SK-N-DZ (cell line): ENCODE measurements around the gene DCUN1D3.
A peak's percentile ranks its signal among the peaks of the same experiment; 100 is the strongest.

Experiments used
- DNase-seq: peaks from one replicate; pipeline ENCODE4 v3.0.0-alpha.2; 2015; ENCODE audit warnings: low spot score

DCUN1D3 gene

GRCh38 chr16:20889625-20890275 lies 10.4 kb downstream of the DCUN1D3 start:
- DNase-seq: no peak

GRCh38 chr16:20887207-20887606 lies 13.0 kb downstream of the DCUN1D3 start:
- no peak for DNase-seq

- no peak for DNase-seq
Measured at GRCh38 chr16:20886320-20886719, 13.8 kb downstream of the DCUN1D3 start.

GRCh38 chr16:20884240-20884556 lies 16.0 kb downstream of the DCUN1D3 start:
- no peak for DNase-seq

GRCh38 chr16:20883554-20884239 lies 16.5 kb downstream of the DCUN1D3 start:
- DNase-seq: no peak

GRCh38 chr16:20881503-20881878 lies 18.7 kb downstream of the DCUN1D3 start:
- no peak for DNase-seq

GRCh38 chr16:20880867-20881502 lies 19.2 kb downstream of the DCUN1D3 start:
- DNase-seq: no peak

- no peak for DNase-seq
Measured at GRCh38 chr16:20879175-20880040, 20.8 kb downstream of the DCUN1D3 start.

- DNase-seq: no peak
Measured at GRCh38 chr16:20878682-20879147, 21.4 kb downstream of the DCUN1D3 start.

- DNase-seq: no peak
Measured at GRCh38 chr16:20875355-20875650, 24.9 kb downstream of the DCUN1D3 start.

- no peak for DNase-seq
Measured at GRCh38 chr16:20874088-20874581, 26.0 kb downstream of the DCUN1D3 start.

- peak; percentile 24 for DNase-seq
Measured at GRCh38 chr16:20873331-20873730, 26.8 kb downstream of the DCUN1D3 start.

- no peak for DNase-seq
Measured at GRCh38 chr16:20871941-20872815, 28.0 kb downstream of the DCUN1D3 start.

- no peak for DNase-seq
Measured at GRCh38 chr16:20871258-20871657, 28.9 kb downstream of the DCUN1D3 start.

GRCh38 chr16:20870122-20870820 lies 29.9 kb downstream of the DCUN1D3 start:
- no peak for DNase-seq

GRCh38 chr16:20868890-20869289 lies 31.3 kb downstream of the DCUN1D3 start:
- no peak for DNase-seq

- DNase-seq: no peak
Measured at GRCh38 chr16:20867585-20867984, 32.6 kb downstream of the DCUN1D3 start.

- no peak for DNase-seq
Measured at GRCh38 chr16:20866801-20867200, 33.4 kb downstream of the DCUN1D3 start.

- no peak for DNase-seq
Measured at GRCh38 chr16:20866145-20866772, 33.9 kb downstream of the DCUN1D3 start.
